Measurements from ENCODE around the gene SRRM5. TPM values are rescaled to one million over a fixed set of nuclear protein-coding genes. Genes with fewer than 3 reads are reported as not detected.

SRRM5 gene
- total and polyA plus RNA-seq, 2 of the 13 experiments (the other 11 are each of a cell fraction or from before 2014, with no cell fraction given) = 0.11 to 0.16 TPM

GRCh38 chr19:43619262-43620060, 7.6 kb downstream of the SRRM5 start, which contains the start of gene ZNF428 (continued):
- peak; percentile 71; the same call in 1 of the 2 replicates for TF ChIP-seq PRDM15 (CRISPR knock-in tag; IDR thresholded peaks at IDR 0.05)
- no peak for TF ChIP-seq ZNF207 (IDR thresholded peaks at IDR 0.05; ENCODE audit: borderline replicate concordance)
- no peak; the same call in 1 of the 2 replicates for TF ChIP-seq ZNF652 (CRISPR knock-in tag; IDR thresholded peaks at IDR 0.05; ENCODE audit: borderline replicate concordance, low read depth)
- TF ChIP-seq ZFP82 (CRISPR knock-in tag; IDR thresholded peaks at IDR 0.05; ENCODE audit: borderline replicate concordance) = peak; percentile 92; the same call in 1 of the 2 replicates
- no peak; the same call in 1 of the 2 replicates for TF ChIP-seq ZNF724P (CRISPR knock-in tag; IDR thresholded peaks at IDR 0.05; ENCODE audit: borderline replicate concordance)
- TF ChIP-seq MTA1 (CRISPR knock-in tag; IDR thresholded peaks at IDR 0.05; ENCODE audit: borderline replicate concordance) = peak; percentile 96; the same call in 1 of the 2 replicates
- TF ChIP-seq ZNF552 (CRISPR knock-in tag; IDR thresholded peaks at IDR 0.05; ENCODE audit: borderline replicate concordance) = peak; percentile 84
- TF ChIP-seq ZMYM3 (CRISPR knock-in tag; IDR thresholded peaks at IDR 0.05) = no peak; the same call in 1 of the 2 replicates
- TF ChIP-seq KLF6 (CRISPR knock-in tag; IDR thresholded peaks at IDR 0.05) = peak; percentile 80; the same call in 1 of the 2 replicates
- peak; percentile 38; the same call in 1 of the 2 replicates for TF ChIP-seq BHLHE40 (IDR thresholded peaks at IDR 0.05; ENCODE audit: low read length)
- no peak for TF ChIP-seq ZNF512 (CRISPR knock-in tag; IDR thresholded peaks at IDR 0.05)
- TF ChIP-seq PAWR (CRISPR knock-in tag; IDR thresholded peaks at IDR 0.05; ENCODE audit: borderline replicate concordance) = peak; percentile 80
- peak; percentile 78 for TF ChIP-seq ZNF891 (CRISPR knock-in tag; IDR thresholded peaks at IDR 0.05)
- TF ChIP-seq AFF4 (CRISPR knock-in tag; IDR thresholded peaks at IDR 0.05) = no peak
- TF ChIP-seq SNRNP70 (IDR thresholded peaks at IDR 0.05; ENCODE audit: low read depth, low read length) = no peak
- peak; percentile 38; the same call in 1 of the 2 replicates for TF ChIP-seq ATF2 (CRISPR knock-in tag; IDR thresholded peaks at IDR 0.05)
- TF ChIP-seq MEF2D (CRISPR knock-in tag; IDR thresholded peaks at IDR 0.05) = peak; percentile 82
- no peak for TF ChIP-seq ZBTB42 (CRISPR knock-in tag; IDR thresholded peaks at IDR 0.05)

Measured in HepG2 (cell line).